GM19395 (cell line): Measurements from ENCODE around the gene GHSR.

ENCODE experiments used
- ATAC-seq: cut with Tn5 transposase; IDR thresholded peaks from one replicate; pipeline ENCODE4 v1.9.1; 2021; ENCODE audit warnings: mild to moderate bottlenecking, moderate library complexity; ENCODE audit not compliant: unreplicated experiment

The GHSR gene

DNA sequence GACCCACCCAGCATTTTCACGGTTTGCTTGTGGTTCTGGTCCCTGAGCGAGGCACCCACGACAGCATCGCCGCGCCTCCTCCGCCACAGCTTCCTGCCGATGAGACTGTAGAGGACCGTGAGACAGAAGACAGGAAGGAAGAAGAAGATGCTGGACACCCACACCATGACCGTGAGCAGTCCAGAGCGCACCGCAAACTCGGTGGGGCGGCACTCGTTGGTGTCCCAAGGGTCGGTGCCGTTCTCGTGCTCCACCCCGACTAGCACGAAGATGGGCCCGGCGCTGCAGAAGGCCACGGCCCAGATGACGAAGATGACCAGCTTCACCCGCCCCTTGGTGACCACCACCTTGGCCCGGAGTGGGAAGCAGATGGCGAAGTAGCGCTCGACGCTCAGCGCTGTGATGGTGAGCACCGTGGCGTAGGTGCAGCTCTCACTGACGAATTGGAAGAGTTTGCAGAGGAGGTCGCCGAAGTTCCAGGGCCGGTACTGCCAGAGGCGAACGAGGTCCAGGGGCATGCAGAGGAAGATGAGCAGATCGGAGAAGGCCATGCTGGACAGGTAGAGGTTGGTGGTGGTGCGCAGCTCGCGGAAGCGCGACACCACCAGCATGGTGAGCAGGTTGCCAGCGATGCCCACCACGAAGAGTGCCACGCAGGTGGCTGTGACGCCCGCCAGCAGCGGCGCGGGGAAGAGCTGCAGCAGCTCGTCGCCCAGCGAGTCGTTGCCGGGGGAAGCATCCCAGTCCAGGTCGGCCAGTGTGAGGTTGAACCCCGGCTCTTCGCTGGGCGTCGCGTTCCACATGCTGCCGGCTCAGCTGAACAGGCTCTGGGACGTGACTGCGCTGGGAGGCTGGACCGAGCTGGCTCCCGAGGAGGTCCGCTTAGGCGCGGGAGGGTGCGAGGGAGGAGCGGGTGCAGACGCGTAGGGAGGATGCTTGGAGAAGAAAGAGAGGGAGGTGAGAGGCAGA lies at the start of gene GHSR:
GHSR (minus strand) TSS at position 846 of the 969 bp plus-strand sequence; CDS start at position 803, 43 bp downstream.
- no peak for ATAC-seq

DNA sequence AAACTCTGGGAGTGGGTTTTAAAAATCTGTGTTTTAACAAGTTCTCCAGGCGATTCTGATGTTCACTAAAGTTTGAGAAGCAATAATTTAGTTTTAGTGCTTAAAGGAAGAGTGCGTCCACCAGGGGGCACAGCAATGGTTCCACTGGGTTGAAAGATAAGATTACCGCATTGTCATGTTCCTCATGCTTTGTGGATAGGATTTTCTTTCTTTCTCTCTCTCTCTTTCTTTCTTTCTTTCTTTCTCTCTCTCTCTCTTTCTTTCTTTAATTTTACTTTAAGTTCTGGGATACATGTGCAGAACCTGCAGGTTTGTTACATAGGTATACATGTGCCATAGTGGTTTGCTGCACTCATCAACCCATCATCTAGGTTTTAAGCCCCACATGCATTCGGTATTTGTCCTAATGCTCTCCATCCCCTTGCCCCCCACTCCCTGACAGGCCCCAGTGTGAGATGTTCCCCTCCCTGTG lies 42.0 kb upstream of the GHSR start:
- peak; percentile 83 for ATAC-seq

DNA sequence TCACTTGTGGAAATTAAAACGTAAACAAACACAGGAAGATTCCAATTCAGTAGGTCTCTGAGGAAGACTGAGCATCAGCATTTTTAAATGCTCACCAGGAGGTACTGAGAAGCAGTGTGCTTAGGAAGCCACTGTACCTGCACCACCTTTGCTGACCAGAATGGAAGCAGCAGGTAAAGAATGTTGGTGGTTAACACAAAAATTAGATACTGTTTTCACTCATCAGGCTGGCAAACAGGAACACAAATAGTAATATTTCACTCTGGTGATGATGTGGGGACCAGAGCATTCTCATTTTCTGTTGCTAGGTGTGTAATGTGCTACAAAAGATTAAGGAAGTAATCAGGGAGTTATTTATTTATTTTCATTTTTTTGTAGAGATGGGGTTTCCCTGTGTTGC lies 29.9 kb upstream of the GHSR start:
- ATAC-seq = no peak

DNA sequence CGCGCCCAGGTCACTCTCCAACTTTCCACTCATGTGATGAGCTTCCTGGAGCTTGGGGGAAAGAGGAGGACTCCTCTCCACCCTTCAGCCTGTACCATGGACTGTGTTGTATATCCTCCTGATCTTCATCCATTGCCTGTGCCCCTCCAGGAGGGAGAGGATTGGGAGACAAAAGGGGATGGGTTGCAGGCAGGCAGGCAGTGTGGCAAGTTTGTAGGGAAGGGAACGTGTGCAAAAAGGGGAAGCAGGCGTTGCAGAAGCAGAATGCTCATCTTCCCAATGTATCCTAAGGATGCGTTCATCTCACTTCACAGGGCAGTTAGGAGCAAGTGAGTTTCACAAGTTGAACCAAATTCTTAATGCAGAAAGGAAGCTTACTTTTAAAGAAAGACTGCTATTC lies 28.1 kb upstream of the GHSR start:
- no peak for ATAC-seq

GRCh38 chr3:172475703-172476102 lies 27.4 kb upstream of the GHSR start:
- ATAC-seq = no peak

DNA sequence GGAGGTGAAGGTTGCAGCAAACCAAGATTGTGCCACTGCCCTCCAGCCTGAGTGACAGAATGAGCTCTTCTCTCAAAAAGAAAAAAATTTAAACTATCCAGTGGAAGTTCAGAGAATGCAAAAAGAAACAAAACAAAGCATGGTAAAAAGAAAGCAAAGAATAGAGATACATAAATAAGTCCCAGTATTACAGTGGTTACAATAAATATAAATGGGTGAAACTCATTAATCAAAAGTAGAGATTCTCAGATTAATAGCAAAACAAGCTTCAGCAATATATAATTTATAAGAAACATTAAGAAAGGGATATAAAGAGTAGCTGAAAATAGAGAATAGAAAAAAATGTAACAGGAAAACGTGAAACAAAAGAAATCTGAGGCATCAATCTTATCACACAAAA lies 23.6 kb upstream of the GHSR start:
- no peak for ATAC-seq

- ATAC-seq = no peak
Measured at GRCh38 chr3:172470588-172470987, 22.3 kb upstream of the GHSR start.

- ATAC-seq = no peak
Measured at GRCh38 chr3:172467170-172467824, 19.0 kb upstream of the GHSR start.

GRCh38 chr3:172466553-172467130 lies 18.4 kb upstream of the GHSR start:
- ATAC-seq = no peak

GRCh38 chr3:172465281-172465680 lies 17.0 kb upstream of the GHSR start:
- no peak for ATAC-seq

DNA sequence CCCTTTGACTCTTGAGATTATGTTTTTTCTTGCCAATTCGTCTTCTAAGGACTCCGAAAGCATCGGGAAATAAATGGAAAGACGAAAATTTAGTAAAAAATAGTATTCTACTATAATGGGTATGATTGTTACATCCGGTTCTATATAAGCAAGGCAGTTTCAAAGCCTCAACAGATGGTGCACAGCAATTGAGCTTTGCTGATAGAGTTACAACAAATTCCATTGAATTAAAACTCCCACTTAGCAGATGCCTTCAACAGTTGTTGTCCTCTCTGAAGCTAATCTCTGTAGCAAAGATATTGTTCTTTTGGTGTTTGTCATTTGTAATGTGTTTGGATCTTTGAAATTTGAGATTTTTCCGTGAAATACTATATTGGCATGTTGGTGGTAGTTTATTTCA lies 16.1 kb upstream of the GHSR start:
- ATAC-seq = no peak

DNA sequence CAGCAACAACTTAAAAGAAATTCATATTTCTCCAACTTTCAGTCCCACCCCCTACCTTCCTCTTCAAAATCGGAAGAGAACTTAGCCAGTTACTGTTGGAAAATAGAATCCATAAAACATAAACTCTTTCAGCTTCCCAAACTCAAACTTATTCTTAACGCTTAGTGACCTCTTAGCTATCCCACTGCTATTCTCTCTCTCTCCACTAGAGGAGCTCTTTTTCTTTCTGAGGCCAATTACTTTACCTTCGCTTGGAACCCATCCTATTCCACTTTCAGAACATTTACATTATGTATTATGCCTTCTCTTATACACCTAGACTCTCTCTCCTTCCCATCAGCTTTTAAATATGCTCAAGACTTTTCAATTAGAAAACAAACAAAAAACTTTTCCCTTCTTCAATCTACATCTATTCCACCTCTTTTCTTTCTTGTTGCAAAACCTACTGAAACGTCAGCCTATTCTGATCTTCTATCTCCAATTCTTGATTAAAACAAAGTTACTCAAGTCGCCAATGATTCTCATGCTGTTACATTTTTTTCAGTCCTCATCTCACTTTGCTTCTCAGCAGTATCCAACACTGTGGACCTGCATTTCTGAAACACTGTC lies 13.4 kb upstream of the GHSR start:
- peak; percentile 82 for ATAC-seq

- ATAC-seq = no peak
Measured at GRCh38 chr3:172456404-172456803, 8.1 kb upstream of the GHSR start.

DNA sequence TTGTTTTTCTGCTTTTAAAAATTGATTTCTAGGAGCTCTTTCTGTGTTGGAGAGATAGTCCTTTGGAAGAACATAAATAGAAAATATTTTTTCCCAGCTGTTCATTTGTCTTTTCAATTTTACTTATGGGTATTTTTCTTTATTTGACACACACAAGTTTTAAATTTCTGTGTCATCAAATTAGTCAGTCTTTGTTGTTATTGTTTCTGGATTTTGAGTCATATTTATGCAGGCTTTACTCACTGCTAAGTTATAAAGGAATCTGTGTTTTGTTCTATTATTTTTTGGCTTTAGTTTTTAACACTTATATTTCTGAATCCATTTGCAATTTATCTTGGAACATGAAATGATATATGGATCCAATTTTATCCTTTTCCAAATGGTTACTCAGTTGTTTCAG lies 5.9 kb upstream of the GHSR start:
- no peak for ATAC-seq

DNA sequence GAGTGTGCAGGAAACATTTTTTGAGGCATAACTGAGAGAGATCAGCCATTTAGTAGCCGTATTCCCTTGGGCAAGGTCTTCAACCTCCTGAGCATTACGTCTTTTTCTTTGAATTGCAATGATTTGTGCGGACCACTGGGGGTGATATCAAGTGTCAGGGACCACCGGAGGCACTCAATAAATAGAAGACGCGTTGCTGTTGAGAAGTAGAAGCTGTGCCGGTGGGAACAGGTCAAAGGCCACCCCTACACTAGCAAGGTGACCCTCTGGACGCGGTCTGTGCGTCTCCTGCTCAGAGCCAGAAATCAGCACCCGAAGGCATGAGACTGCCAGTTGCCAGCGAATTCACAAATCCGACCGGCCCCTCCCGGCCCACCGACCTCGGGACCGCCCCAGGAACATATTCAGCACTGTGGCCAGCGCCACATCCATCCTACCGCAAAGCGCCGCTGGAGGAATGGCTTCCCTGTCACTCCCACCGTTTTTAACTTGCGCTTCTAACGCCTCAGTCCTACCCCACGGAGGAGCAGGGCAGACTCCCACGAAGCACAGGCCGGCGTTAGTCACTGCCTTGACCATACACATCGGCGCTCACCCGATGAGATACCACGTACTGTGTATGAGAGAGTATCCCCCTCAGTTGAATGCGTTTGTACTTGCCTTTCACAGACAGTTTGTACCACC lies 1.4 kb upstream of the GHSR start:
- no peak for ATAC-seq

GRCh38 chr3:172448661-172449465 lies 607 bp upstream of the GHSR start:
- no peak for ATAC-seq

GRCh38 chr3:172446198-172446597 lies 2.1 kb downstream of the GHSR start:
- no peak for ATAC-seq

- no peak for ATAC-seq
Measured at GRCh38 chr3:172444821-172445220, 3.4 kb downstream of the GHSR start.

DNA sequence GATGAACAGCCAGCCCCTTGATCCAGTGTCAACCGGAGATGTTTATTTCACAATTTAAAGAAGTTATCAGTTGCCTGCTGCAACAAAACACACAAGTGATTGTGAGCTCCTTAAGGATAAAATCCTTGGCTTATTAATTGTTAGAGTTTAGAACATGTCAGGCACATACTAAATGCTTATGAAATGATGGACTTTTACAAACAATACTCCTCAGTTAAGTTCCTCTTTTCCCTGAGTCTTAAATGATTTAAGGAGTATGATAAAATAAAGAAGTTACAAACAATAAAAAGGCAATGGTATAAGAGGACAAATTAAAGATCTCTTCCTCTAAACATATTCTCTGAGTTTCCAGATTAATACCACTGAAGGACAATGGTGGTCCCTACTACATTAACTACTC lies 5.7 kb downstream of the GHSR start:
- no peak for ATAC-seq

- no peak for ATAC-seq
Measured at GRCh38 chr3:172441581-172441980, 6.7 kb downstream of the GHSR start.
